Osteocyte (in vitro differentiated cells): ENCODE measurements around the gene SEMA4G. TPM values are rescaled to one million over a fixed set of nuclear protein-coding genes. Genes with fewer than 3 reads are reported as not detected.

Experiments used
- microRNA-seq: library from miRNA; unstranded; fragments of <30 nt; microRNA quantifications from one replicate; pipeline ENCODE4 v1.1.0, GENCODE V29; 2020; ENCODE audit not compliant: unreplicated experiment
- total RNA-seq: library from RNA; stranded (reverse); gene quantifications from 2 replicates; pipeline ENCODE4 v1.2.1, GENCODE V29; 2021

The SEMA4G gene
- total RNA-seq, 1 donor from 2014 or later = 7.1 TPM

Small RNA genes within 50 kb of the gene (microRNA-seq; reads per million reads assigned to microRNA genes)
- not detected for gene MIR608

Other genes with a start within 250 kb of the SEMA4G start
- gene PAX2, start 223.9 kb upstream of the SEMA4G start, total RNA-seq = 0.30 and 1.4 TPM in 2 replicates
- 27.7 and 28.3 TPM in 2 replicates for gene SLF2, start 56.5 kb upstream of the SEMA4G start, total RNA-seq
- gene MRPL43, start 18.0 kb downstream of the SEMA4G start, total RNA-seq = 70.5 and 81.6 TPM in 2 replicates
- 7.1 and 7.7 TPM in 2 replicates for gene TWNK, start 18.0 kb downstream of the SEMA4G start, total RNA-seq
- gene LZTS2, start 30.3 kb downstream of the SEMA4G start, total RNA-seq = 69.9 and 72.1 TPM in 2 replicates
- gene PDZD7, start 61.6 kb downstream of the SEMA4G start, total RNA-seq = 1.9 and 2.1 TPM in 2 replicates
- 78.3 and 81.0 TPM in 2 replicates for gene SFXN3, start 61.7 kb downstream of the SEMA4G start, total RNA-seq
- gene KAZALD1, start 92.5 kb downstream of the SEMA4G start, total RNA-seq = 43.0 and 49.0 TPM in 2 replicates
- gene TLX1, start 161.8 kb downstream of the SEMA4G start, total RNA-seq = not detected in 2 replicates